Stimulated activated CD4-positive, alpha-beta T cell treated with anti-CD3 and anti-CD28 coated beads, TNF-alpha, amount 100 ng/mL, for 24 hours (primary cell): ENCODE results near the gene LIPK.
"Not testable (repeated sequence)": the region's sequence is repeated elsewhere in the genome, so short reads cannot be mapped to it uniquely, and the experiment has no call there.

ENCODE experiments used
- DNase-seq, 3 experiments: peaks; one replicate each; pipeline ENCODE4 v3.0.0-alpha.2; 2020; ENCODE audit warnings: low read depth in 3 of 3

The LIPK gene

GRCh38 chr10:88705958-88706357, at the start of gene LIPK:
TSS of gene LIPK (plus strand) at chr10:88706249. CDS start at chr10:88724544, 18,295 bp downstream.
- DNase-seq, result no peak

DNA sequence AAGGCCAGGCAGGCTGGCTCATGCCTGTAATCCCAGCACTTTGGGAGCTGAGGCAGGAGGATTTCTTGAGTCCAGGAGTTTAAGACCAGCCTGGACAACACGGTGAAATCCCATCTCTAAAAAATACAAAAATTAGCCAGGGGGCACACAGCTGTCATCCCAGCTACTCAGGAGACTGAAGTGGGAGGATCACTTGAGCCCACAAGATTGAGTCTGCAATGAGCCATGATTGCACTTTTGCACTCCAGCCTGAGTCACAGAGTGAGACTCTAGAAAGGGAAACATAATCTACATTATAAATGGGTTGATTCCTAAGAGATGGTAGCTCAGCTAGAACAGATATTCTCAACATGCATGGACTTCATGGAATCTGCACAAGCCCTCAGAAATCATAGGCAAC, 48.1 kb upstream of the LIPK start:
- no peak for DNase-seq

GRCh38 chr10:88659725-88660597, 46.1 kb upstream of the LIPK start:
- DNase-seq, result no peak

GRCh38 chr10:88660598-88660884, 45.5 kb upstream of the LIPK start:
- DNase-seq, result no peak

GRCh38 chr10:88661018-88661417, 45.0 kb upstream of the LIPK start:
- no peak for DNase-seq

- no peak for DNase-seq
Observed at GRCh38 chr10:88661577-88661976, 44.5 kb upstream of the LIPK start.

DNA sequence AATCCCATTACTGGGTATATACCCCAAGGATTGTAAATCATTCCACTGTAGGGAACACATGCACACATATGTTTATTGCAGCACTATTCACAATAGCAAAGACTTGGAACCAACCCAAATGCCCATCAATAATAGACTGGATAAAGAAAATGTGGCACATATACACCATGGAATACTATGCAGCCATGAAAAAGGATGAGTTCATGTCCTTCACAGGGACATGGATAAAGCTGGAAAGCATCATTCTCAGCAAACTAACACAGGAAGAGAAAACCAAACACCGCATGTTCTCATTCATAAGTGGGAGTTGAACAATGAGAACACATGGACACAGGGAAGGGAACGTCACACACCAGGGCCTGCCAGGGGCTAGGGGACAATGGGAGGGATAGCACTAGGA, 42.9 kb upstream of the LIPK start:
- not testable (repeated sequence) for DNase-seq

DNA sequence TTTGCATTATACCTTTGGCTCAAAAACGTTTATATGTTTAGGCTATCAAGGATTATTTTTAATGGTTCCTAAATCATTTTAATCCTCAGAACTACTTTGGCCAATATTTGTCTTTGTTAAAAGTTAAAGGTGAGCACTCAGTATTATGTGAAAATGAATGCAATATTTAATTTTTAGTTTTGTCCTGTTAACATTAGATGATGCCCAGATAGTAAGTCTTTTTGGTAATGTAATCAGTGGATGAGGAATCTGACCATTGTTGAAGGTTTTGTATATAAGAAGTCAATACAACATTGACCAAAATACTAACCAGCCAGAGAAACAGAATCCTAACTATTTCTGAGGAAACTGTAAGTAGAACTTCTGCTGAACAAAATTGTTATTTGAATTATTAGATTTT, 41.9 kb upstream of the LIPK start, which contains the start of gene LIPF:
LIPF (plus strand) TSS at position 301 of the 400 bp plus-strand sequence. CDS start 2,856 bp downstream, outside the sequence.
- DNase-seq, result no peak

DNA sequence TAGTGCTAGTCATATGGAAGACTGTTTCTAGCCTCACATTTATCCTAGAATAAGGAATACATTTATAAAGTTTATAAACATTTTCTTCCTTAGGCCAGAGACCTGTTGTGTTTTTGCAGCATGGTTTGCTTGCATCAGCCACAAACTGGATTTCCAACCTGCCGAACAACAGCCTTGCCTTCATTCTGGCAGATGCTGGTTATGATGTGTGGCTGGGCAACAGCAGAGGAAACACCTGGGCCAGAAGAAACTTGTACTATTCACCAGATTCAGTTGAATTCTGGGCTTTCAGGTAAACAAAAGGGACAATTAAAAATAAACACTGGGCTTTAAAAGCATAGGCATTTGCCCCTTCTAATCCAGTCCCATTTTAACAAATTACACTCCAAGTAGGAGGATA, 37.6 kb upstream of the LIPK start:
- DNase-seq, result no peak

GRCh38 chr10:88670497-88670896, 35.6 kb upstream of the LIPK start:
- DNase-seq, result peak in 1 of 3 experiments; percentile 3

- no peak for DNase-seq
Observed at GRCh38 chr10:88672041-88672440, 34.0 kb upstream of the LIPK start.

DNA sequence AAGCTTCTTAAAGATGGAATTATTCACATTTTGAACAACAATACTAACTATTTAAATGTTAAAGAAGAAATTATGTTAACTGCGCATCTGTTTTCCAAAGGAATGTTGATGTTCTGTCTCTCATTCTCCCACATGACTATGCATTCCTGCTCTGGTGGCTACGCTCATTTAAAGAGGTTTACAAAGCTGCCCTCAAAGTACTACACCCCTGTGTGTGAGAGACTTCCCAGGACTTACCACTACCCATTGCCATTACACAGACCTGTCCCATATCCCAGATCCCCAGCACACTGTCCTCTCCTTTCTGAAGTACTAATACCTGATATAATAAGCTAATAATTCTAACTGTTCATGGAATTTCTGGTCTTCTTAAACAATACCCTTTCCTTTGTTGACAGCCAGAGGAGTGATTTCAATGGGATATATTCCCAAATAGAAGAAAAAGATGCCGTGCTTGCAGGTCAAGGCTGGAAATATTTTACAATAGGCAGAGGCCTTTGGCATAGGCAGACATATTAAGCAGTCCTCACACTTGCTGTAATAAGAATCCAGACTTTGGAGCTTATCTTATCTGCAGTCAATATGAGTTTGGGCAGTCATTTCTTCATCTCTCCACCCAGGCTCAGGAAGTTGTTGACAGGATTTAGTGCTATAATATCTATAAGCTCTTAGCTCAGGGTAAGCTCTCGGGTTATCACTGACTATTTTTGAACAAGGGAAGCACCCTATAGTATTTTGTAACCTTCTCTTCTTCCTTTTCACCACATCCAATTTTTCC, 29.6 kb upstream of the LIPK start:
- DNase-seq, result no peak

GRCh38 chr10:88680958-88681357, 25.1 kb upstream of the LIPK start:
- DNase-seq, result no peak

DNA sequence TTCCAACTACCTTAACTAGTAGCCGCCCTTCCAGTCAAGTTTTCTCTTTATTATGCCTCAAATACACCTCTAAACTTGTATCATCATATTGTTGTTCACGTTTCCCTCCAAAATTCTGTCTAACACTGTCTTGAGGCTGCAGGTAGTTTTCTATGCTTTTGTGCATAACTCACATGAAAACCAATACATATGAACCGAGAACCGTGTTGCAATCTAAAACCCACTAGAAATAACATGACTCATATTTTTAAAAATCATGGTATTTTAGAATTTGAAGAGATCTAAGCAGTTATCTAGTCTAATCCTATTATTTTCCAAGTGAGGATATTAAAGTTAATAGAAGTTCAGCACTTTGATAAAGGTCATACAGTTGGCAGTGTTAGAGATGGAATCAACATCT, 23.6 kb upstream of the LIPK start:
- DNase-seq, result no peak

- DNase-seq, result no peak
Observed at GRCh38 chr10:88687853-88688467, 18.1 kb upstream of the LIPK start.

GRCh38 chr10:88689366-88689765, 16.7 kb upstream of the LIPK start:
- no peak for DNase-seq

DNA sequence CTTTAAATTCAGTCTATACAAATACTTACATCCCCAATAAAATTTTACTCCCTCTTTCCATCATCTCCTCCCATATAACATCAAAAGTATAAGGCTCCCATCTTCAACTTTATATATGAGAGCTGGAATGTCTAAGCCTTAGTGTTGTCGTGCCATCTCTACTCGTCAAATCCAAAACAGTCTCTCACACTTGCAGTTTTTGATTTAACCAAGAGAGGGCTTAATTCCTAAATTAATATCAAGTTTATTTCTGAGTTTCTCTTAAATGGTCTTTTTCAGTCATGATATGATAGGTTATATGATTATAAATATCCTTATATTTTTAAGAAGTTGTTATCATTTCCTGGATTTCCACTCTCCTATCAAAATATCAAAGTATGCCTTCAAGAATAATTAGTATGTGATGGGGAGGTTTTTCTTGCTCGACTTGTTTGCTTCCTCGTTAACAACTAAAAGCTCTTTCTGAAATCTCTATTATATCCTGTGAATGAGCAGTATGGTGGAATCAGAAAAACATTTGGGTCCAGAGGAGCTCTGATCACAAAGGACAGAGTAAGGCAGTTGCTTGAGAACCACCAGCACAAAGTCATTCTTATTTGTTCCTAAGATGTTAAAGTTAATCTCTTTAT, 12.5 kb upstream of the LIPK start:
- no peak for DNase-seq

DNA sequence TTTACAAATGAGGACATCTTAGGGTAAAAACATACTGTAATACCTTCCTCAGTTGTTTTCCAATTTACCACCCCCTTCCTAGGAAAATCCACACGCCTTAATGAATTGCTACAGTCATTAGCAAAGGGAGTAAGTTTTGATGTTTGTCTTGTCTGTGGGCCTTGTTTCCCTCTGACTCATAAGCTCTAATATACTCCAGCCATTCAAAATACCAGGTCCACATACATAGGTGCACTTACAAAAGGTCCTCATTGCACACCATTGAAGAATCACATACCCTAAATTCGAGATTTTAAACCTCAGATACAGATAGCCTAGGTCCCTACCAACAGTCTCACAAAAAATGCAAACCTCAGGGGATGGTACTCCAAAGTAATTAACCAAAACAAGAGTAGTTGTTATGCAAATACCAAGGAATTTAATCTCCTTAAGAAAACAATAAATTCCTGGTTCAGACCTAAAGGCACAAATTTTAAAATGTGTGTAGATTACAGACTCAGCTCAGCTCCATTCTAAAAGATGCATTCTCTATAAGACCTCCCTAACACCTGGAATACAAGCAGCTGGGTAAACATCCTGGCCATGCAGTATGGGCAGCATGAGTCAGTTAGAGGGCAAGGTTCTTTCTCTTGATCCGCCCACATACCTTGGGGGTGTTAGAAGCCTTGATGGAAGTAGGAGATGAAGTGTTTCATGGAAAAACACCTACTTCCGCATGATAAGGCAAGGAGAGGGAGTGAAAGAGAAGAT, 3.0 kb upstream of the LIPK start:
- DNase-seq, result no peak

DNA sequence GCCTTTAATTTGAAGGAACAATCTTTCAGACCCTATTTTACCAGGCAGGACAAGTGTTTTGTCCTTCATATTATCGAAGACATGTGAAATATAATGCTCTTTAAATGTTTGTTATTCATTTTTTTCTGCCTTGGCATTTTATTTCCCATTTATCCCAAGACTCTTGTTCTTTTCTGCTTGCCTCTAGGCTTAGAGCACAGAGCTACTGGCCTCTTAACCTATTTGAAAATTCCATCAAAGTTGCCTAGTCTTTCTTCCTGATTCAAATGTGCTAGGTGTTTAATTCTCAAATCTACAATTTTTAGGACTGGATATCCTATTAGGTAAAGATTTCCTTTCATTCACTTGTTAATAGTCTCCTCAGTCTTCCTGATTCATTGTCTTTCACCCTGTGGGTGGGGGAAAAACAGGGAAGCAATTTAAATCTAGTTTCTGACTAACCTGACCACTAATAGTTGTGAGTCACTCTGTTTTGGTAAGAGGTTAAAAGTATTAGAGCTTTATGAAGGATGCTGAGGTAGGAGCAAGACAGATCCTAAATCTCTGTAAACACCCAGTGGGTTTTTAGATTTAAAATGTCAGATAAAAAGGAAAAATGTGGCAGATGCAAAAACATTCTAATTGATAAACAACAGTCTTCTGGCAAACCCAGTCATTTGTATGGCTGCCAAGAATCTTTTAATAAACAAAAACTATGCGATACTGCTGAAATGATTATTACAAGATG, 1.5 kb downstream of the LIPK start:
- peak in 1 of 3 experiments; percentile 26 for DNase-seq

DNA sequence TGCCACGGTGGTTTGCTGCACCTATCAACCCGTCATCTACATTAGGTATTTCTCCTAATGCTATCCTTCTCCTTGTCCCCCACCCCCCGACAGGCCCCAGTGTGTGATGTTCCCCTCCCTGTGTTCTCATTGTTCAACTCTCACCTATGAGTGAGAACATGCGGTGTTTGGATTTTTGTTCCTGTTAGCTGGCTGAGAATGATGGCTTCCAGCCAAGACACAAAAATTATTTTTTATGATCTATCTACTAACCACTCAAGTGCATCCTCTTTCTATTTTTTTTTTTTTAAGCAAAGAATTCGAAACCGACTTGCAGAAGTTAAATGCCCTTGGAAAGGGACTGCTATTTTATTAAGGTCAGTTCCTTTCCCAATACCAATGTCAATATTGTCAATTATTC, 3.3 kb downstream of the LIPK start:
- not testable (repeated sequence) for DNase-seq

- no peak for DNase-seq
Observed at GRCh38 chr10:88715517-88715916, 9.5 kb downstream of the LIPK start.
